ENCODE data around the gene PPARGC1A.

- TF ChIP-seq CTCF (IDR thresholded peaks at IDR 0.05) = no peak
- TF ChIP-seq POLR2A (IDR thresholded peaks at IDR 0.05) = no peak
- TF ChIP-seq POLR2AphosphoS5 (IDR thresholded peaks at IDR 0.05) = no peak
Measured at GRCh38 chr4:23920296-23920695, 30.4 kb upstream of the PPARGC1A start.
